GM19438 (cell line): ENCODE measurements around the gene SAV1.

Source experiments
- ATAC-seq: cut with Tn5 transposase; IDR thresholded peaks from one replicate; pipeline ENCODE4 v1.9.1; 2021; ENCODE audit warnings: low read depth; ENCODE audit not compliant: unreplicated experiment

Gene SAV1

DNA sequence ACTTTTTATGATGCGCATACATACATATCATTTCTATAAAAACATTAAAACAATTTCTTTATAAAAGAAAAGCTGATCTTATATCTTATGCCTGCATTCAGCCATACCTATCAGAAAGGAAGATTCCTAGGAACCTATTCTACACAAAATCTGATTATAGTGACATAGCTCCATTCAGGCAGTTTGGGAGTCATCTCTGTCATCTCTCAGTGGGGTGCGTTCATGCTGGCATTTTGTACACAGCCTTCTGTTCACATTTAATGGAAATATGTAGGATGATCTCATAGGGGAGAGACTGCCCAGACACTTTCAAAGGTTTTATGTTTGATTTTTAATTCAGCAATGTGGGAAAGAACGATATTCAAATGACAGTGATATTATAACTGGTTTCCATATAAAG, 55.3 kb downstream of the SAV1 start:
- no peak for ATAC-seq

- no peak for ATAC-seq
These were observed 57.6 kb downstream of the SAV1 start for GRCh38 chr14:50610465-50610864.

DNA sequence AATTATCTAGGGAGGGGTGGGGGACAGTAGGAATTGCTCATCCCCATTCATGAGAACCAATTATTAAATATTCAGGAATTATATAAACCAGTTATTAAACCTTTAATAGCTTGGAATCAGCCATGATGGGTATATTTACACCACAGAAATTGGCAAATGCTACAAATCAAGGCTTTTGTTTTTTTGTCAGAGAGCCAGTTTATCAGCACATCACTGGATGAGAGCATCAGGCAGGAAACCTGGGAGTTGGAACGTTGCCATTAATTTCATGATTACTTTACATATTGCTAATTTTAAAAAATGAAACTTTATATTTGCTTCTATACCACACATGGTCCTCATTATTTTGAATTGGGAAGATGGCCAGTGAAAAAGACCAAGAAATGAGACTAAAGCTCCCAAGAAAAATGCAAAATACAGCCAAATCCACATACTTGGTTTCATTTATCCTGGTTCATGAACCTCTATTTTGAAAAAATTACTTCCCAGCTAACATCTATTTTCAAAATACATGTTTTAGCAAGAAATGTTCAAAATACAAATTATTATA, 59.7 kb downstream of the SAV1 start:
- no peak for ATAC-seq

DNA sequence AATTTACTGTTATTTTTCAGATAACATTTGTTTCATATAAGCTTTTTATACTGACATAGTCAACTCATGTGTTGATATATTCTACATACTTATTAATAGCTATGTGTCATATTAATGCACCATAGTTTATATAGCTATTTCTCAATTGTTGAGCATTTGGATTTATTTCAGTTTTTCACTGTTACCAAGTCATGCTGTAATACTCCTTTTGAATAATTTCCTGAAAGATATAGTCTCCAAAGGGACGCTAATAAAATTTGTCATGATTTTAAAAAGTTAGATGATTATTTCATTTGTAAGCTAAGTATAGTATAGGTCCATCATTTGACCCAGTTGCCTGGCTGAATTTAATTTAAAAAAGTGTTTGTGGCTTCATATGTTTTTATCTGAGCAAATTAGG, 60.3 kb downstream of the SAV1 start:
- ATAC-seq, result no peak

DNA sequence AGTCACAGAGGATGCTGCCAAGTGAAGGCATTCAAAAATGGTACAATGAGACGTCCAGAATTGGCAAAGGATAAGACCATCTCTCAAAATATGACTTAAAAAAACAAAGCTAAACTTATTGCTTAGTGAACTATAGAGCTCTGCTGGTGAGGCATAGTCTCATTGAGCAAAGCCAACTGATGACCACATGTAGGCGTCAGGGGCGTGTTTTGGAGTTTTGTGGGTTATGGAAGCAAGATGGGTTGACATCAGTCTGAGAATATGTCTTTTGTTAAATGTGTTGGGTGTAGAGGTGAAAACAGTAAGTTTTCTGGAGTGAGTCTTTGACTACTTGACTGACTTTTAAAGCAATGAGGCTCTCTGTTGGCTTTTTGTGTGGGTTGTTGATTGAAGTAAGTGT, 60.9 kb downstream of the SAV1 start:
- ATAC-seq, result no peak

DNA sequence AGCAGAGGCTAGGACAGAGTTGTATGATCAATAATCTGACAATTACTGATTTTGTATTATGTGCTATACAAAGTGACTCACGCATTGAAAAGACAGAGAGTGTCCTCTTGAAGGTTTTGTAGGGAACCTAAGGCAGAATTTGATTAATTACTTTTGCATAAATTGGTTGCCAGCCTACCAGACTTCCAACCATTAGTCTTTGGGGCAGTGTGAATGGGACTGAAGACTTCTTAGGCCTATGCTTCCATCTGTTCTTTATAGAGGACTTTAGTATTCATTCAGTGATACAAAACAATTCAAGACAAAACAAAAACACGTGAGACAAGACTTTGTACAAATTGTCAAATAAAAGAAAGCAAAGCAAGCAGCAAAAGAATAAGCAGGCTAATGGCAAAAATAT, 61.6 kb downstream of the SAV1 start:
- no peak for ATAC-seq

DNA sequence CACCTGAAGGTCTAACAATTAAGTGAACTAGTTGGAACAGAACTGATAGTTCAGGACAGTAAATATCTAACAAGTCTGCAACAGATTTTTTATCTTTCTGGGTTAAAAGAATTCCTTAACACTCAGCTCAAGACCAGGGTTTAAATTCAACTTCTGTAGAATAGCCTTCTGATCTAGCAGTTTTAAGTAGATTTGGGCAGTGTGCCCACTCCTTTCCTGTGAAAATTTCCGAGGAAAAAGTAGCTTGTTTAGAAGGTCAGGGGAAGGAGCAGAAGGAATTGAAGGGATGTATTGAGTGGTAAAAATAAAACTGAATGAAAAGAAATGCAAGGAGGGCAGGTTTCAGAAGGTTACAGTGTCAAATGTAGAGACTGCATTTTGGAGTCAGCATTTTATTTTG, 62.3 kb downstream of the SAV1 start:
- no peak for ATAC-seq

DNA sequence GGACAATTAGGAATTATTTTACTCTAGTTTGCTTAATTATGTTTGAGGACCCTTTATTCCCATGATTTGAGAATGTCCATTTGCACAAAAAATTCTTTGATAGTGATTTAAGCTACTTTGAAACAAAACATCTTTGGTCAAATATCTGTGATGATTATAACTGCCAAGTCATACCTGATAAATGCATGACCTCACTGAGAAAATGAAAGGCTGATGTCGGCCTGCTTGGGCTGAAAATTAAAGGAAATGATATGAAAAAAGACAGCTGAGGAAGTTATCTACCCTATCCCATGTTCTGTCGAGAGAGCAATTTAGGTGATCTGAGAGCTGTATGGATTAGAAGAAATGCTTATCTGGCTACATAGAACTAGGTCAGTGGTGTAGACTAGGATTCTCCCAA, 64.5 kb downstream of the SAV1 start:
- ATAC-seq, result no peak

- no peak for ATAC-seq
These were observed 66.1 kb downstream of the SAV1 start for GRCh38 chr14:50602035-50602434.

GRCh38 chr14:50601394-50601793, 66.7 kb downstream of the SAV1 start:
- no peak for ATAC-seq

GRCh38 chr14:50600849-50601248, 67.3 kb downstream of the SAV1 start:
- no peak for ATAC-seq

GRCh38 chr14:50599700-50600444, 68.2 kb downstream of the SAV1 start:
- ATAC-seq, result no peak

DNA sequence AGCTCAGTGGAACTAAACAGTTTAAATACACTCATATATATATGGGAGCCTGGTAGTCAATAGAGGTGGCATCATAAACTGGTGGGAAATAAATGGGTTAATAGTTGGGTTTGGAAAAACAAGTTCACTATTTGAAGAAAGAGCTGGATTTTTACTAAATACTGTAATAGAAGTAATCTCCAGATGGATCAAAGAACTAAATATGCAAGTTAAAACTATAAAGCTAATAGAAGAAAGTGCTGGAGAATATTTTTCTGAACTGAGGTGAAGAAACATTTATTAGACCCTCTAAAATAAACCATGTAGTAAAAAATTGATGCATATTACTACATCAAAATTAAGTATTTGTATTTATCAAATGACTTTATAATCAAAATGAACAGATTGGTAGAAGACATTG, 69.3 kb downstream of the SAV1 start:
- ATAC-seq, result no peak

- no peak for ATAC-seq
These were observed 73.4 kb downstream of the SAV1 start for GRCh38 chr14:50594577-50595316.

GRCh38 chr14:50590464-50590863, 77.6 kb downstream of the SAV1 start:
- no peak for ATAC-seq
